Activated CD8-positive, alpha-beta memory T cell treated with anti-CD3 and anti-CD28 coated beads, Interleukin-2, amount 50 U/mL, for 4 hours (primary cell): Measurements from ENCODE around the gene TRIM62.

Experiments used
- DNase-seq: peaks from one replicate; pipeline ENCODE4 v3.0.0-alpha.2; 2020

TRIM62 gene

DNA sequence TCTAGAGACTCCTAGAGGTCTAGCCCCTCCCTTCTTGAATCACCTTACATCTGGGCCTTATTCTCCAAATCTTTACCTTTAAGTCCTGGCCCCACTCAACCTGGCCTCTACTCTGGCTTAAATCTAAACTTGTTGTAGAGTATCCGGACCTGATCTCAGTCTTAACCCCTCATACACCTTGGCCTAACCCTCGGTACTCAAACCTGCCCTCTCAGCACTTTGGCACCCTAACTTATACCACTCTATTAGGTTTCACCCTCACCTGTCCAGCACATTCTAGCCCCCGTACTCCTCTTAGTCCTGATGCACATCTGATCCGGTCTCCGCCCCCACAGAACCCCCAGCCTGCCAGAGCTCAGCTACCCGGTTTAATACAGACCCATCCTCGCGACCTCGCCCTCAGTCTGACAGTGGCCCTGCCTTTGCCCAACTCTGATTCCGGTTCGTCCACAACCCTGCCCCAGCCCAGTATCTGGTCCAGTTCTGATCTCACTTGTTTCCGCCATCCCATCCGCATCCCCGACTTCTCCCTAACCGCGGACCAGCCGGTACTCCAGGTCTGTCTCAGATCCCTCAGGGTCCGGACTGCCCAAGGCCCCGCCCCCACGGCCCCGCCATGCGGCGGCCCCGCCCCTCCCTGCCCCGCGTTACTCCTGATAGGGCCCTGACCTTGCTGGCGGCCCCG, 1.5 kb downstream of the TRIM62 start:
- no peak for DNase-seq

DNA sequence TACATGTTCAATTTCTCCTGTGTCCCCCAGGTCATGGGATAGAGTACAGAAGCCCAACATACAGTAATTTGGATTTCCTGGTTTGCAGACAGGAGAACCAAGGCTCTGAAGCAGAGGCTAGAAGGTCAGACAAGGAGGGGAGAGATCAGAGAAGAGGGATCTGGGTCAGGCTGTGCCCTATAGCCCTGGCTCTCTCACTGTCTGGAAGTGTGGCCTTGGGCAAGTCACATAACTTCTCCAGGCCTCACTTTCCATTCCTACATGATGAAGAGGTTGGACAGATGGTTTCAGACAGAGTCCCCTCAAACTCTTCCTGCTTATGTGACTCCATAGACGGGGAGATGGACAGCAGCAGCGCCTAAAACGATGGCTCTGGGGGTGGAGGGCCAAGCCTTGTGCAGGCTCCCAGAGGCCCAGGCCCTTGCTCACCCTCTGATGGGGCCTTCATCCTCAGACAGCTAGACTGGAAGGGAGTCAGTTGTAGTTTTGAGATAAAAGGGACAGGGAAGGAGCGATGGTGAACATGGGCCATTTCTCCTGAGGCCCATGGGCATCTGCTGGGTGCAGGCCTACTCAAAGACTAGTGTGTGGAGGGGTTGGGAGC, 2.9 kb downstream of the TRIM62 start:
- DNase-seq = no peak

DNA sequence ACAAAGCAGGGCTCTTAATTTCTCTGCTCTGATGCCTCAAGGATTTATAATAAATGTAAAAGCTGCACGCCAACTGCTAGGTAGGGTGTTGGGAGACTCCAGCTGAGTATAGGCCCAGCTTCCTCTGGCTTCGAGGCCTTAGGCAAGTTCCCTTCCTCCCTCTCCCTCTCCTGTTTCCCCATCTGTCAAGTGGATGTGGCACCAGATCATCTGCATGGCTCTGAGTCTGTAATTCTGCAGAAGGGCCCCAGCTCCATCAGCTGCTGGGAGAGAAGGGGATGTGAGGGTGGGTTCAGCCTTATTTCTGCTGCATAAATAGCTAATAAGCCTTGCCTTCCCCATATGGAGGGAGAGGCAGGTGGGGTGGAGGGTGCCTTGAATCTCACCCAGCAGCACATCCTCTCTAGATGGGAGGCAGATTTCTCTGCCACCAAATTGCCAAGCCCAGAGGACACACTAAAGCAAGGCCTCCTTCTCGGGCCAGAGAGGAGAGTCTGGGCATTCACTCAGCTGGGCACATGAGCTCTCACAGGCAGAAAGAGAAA, 3.8 kb downstream of the TRIM62 start:
- DNase-seq = no peak

DNA sequence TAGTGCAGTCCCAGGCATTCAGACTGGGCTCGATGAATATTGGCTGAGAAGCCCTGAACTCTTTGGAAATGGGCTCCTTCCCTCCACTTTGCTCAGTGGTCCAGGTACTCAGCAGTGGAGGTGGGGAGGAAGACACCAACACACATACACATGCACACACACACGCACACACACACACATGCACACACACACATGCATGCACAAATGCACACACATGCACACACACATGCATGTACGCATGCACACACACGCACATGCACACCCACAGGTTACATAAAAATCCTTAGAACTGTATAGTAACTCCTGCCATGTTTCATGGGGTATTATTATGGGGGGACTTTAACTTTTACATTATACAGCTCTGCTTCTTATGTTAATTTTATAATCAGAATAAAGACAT, 5.0 kb downstream of the TRIM62 start:
- DNase-seq = no peak

DNA sequence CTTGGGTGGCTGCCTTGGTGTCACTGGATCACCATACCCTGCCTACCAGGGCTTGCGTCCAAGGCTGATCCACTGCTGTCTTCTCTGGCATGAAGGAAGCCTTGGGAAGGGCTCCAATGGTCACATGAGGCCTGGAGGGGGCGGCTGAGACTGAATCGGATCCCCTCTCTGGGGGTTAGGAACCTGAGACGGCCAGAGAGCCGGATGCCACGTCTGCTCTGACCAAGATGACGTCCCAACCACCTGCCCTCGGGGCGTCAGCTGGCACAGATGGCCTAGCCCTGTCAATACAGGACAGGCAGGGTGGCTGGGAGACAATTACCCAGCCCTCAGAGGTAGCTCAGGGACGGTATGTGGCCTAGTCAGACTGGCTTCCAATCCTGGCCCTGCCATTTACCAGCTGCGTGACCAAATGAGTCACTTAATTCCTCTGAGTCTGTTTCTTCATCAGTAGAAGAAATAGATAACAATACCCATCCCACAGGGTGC, 5.4 kb downstream of the TRIM62 start:
- DNase-seq = no peak

DNA sequence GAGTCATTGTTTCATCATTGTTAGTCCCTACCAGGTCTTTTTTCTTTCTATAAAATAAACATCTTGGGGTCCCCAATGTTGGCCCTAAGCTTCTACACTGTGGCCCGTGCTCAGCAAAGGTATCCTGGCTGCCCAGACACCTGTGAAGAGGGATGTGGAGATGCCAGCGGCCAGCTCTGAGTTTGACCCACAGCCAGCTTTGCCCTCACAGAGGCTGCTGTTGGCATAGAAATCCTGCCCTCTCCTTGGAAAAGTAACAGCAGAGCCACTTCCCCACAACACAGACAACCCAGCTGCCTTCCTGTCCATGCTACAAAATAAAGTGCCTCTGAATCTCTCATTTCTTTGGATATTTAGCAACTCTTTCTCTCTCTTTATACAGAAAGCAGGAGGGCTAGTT, 6.0 kb downstream of the TRIM62 start:
- DNase-seq = no peak

DNA sequence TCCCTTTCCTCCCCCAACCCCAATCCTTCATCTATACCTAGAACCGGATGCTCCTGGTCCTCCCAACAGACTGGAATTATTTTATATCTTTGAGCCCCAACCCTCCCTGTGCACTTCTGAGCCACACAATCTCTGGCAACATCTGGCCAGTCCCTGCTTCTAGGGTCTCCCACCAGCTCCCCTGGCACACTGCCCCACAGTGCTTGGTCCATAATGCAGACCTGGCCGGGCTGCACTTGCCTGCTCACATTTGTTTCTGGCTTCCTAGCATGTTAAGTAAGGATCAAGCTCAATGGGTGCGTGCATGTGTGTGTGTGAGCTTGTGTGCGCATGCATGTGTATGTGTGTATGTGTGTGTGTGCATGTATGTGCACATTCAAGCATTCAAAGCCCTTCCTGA, 8.8 kb downstream of the TRIM62 start:
- no peak for DNase-seq

DNA sequence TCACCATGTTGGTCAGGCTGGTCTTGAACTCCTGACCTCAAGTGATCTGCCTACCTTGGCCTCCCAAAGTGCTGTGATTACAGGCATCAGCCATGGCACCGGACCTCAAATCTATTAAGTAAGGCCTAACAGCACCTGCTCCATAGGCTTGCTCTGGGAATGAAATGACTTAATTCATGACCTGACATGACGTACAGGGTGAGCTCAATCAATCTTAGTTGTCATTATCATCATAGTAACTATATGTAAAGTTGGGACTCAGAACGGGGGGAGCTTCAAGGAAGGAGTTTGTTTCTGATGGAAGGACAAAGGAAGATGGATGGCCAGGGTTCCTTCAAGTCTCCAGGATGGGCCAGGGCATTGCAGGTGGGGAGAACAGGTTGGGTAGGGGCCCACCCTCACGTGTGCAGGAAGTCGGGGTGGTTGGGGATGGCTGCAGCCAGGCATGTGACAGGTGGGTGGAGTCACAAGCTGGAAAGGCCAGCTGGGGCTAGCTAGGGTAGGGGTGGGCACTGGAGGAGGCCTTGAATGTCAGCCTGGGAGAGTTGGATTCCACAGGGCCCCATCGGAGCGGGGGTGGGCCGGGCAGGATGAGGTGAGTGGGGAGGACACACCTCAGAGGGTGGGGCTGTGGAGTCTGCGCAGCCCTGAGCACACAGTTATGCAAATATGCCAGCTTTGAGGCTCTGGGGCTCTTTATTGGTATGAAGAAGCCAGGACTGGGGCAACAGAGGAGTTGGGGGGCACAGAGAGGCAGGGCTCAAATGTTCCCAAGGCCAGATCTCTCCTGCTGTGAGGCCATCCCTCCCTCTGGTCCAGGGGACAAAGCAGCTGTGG, 9.6 kb downstream of the TRIM62 start:
- no peak for DNase-seq

DNA sequence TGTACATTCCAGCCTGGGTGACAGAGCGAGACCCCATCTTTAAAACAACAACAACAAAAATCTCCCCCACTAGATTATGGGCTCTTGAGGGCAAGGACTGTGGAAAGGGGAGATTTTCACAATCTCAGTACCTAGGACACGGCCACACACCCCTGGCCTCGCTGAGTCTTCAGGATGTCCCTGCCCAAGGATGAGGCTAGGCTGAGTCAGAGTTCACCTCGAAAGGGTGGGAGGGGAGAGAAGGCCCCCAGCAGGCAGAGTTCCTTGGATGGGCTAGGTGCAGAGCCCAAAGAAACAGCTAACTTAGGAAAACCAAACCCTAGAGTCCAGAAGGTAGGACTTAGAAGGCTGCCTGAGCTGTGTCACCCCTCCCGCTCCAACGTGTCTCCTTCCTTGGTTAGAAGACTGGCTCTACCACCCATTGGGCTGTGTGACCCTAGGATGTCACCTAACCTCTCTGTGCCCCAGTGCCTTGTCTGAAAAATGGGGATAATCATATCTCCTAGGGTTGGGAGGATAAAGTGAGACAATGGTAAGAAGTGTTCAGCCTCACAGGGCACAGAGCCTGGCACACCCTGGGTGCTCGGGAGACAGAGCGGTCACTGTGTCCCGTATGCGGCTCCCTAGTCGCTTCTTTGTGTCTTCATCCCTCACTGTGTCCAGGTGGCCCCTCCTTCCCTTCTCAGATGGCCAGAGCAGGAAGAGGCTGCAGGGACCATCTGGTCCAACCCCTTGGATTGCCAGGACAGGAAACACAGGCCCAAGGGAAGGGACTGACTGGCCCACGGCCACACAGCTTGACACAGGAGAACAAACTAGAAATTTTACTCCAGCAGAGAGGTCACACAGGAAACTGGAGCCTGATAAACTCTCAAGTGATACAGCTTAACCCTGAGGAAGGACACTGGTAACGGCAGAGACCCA, 11.2 kb downstream of the TRIM62 start:
- DNase-seq = no peak

DNA sequence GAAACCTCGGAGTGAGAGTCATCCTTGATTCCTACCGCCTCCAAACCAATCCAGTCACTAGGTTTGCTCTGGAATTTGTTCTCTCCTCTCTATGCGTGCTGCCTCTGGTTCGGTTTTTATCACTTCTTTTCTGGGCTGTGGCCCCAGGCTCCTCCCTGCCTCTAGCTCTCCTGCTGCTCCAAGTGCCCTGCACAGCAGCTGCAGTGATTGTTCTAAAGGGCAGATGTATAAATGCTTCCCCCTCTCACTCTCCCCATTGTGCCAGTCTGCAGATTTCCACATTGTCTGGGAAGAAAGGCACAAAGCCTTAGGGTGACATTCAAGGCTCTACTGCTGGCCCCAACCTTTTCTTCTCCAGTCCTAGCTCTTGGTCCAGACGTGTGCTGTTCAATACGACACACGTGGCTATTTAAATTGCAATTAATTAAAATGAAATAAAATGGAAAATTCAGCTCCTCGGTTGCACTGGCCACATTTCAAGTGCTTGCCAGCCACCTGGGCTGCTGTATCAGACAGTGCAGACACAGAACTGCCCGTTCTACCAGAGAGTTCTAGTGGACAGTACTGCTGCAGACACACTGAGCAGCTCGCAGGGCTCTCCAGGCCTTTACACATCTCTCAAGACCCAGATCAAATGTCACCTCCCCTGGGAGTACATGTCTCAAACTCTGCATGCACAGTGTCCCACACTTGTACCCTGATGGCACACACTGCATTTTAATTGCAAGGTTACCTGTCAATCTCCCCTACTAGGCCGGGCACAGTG, 12.4 kb downstream of the TRIM62 start:
- DNase-seq = no peak

DNA sequence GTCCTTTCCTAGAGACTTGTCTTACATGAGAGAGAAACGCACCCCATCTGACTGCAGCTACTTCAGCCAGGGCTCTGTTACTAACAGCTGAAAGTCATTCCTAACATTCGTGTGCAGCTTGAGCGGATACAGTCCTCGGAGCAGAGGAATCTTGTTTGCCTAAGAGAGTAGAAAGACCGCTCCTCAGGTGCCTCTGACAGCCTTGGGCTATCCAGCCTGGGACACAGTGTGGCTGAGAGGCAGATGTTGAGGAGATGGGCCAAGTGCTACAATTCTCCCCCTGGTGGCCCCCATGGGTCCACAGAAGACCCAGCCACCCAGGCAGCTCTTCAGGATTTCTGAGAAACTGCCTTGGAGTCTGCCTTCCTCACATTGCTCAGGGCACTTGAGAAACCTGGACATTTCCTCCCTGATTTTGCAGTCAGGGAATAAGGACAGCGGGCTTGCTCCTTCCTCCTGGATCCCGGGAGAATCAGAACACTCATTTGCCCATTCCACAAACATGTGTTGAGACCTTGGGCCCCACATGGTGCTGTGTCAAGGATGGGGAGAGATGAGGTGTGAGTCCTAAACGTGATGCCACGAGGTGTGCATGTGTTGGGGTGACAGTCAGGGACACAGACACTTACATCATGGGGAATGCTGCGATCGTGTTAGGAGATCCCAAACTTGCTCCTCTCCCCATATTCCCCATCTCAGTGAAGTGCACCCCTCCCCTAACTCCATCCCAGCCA, 13.1 kb downstream of the TRIM62 start:
- no peak for DNase-seq

DNA sequence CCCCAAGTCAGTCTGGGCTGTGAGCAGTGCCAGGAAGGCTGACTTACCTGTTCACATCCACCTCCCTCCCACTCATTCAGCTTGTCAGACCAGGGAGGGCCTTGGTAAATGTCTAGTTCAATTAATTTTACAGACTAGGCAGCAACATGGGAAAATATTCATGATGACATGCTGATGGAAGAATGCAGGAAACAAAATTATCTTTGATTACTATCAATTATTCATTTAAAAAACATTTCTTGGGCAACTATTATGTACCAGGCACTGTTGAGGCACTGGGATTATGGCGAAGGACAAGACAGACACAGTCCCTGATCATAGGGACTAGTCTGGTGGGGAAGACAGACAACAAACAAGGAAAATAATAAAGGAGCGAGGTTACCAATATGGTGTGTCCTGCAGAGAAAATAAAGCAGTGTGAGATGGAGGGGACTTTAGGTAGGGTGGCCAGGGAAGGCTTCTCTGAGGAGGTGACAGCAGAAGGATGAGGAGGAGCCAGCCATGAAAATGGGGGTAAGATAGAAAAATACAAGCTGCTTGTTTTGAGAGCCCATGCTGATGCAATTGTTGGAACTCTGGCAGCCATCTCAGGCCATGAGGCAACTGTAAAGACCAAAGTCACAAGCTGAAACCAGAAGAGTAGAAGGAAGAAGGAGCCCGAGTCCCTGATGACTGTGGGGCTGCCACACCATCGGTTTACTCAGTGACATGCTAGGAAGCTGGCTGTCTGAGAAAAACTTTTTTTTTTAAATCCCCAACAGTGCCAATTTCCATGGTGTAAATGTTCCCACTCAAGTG, 14.0 kb downstream of the TRIM62 start:
- DNase-seq = no peak

DNA sequence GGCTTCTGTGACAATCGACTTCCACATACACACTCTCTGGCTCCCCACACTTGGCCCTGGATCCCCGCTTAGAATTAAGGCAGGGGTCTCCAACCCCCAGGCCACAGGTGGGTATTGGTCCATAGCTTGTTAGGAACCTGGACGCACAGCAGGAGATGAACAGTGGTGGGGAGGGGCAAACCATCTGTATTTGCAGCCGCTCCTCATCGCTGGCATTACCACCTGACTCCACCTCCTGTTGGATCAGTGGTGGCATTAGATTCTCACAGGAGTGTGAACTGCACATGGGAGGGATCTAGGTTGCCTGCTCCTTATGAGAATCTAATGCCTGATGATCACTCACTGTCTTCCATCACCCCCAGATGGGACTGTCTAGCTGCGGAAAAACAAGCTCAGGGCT, 16.0 kb downstream of the TRIM62 start:
- no peak for DNase-seq

DNA sequence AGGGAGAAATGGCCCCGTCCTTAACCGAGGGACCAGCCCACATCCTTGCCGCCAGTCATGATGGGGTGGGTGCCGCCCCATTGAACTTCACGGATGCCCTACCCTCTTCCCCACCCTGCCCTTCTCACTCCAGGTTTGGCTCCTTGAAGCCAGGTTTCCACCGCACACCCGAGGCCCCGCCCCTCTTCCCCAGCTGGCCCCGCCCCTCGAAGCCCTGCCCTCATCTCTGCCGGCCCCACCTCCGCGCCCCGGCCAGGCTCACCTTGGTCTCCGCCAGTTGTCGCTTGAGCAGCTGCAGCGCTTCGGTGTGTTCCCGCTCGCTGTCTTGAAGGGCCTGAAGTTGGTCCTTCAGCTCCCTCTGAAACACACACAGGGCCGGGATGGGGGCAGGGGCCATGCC, 16.6 kb downstream of the TRIM62 start:
- no peak for DNase-seq

DNA sequence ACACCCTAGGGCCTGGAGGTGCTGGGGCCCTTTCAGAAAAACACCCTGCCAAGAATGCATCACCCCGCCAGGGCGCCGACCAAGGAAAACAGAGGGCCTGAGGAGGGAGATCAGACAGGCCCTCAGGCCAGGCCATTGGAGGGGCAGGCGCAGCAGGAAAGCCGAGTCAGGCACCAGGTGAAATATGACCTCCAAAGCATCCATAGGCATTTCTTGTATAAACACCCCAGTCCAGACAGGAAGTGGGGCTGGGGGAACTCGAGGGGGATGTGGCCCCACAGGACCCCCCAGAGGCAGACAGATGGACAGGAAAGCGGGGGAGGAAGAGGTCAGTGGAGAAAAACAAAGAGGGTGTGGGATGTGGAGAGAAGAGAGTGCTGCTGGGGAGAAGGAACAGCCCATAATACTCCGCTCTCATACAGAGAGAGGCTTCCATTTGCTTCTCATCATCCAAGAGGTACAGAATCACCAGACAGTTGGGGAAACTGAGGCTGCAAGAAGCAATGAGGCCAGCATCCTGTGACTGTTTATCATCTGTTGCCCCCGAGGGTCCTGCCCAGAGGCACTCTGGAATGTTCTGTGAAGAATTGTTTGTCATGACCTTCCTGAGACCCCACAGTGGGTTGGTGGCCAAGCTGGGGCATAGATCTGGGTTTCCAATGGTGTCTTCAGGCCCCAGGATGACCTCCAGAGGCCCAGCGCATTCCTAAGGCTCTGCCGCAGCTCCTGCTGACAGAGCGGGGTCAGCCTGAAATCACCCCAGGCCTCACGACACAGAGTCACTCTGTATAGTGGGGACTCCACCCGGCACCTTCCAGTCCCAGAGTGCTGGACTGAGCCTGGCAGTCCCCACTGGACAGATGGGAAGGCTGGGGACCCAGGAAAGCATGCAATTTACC, 18.0 kb downstream of the TRIM62 start:
- DNase-seq = no peak

DNA sequence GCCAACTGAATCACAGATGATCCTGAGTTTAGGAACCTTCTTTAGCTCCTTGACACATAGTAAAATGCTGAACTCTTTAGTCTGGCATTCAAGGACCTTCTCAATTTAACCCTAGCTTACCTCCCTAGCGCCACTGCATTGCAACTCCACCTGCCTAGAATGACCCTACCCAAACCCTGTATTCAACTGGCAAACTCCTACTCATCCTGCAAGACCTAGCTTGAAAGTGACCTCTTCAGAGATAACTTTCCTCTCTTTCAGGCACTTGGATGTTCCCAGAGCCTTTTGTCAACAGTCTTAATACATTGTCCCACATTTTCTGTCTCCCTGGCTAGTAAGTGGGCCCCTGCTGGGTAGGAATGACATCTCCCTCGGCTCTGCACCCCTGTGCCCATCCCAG, 19.7 kb downstream of the TRIM62 start:
- DNase-seq = no peak

DNA sequence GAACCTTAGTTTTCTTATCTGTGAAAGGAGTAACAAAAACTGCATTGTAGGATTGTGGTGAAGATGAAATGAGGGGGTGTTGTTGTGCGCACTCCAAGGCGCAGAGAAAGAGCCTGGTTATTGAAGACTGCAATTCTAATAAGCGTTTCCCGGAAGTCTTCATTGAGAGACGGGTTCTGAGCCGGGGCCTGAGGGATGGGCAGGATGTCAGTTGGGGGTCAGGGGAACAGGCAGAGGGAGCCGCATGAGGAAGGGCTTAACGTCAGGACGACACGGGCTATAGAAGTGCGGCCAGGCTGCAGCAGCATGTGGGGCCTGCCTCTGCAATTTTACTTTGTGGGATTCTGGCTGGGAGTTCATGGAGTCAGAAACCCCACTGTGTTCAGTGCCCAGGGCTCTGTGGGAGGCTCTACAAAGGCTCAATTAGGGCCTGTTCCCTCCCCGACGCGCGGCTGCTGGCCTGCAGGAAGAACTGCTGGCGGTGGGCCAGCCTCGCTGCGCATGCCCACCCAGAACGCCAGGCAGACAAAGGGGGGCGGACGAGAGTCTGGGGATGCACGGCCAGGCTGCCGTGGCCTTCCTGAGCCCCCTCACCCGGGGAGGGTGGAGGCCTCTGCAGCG, 20.7 kb downstream of the TRIM62 start:
- DNase-seq = no peak

DNA sequence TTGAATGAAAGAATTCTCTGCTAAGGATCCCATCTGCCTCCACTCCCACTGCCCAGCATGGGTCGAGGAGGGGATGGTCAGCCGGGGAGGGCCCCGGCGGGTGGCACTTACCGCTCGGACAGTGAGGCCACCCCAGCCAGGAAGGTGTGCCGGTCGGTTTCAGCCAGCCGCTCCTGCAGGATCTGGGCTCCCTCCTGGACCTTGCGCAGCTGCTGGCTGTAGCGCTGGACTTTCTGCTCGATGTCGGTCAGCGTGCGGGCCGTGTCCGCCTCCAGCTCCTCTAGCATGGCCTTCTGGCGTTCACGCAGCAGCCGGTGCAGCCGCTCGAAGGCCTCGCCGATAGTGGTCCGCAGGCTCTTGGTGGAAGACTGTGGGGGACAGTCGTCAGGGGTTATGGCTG, 22.3 kb downstream of the TRIM62 start:
- DNase-seq = no peak

DNA sequence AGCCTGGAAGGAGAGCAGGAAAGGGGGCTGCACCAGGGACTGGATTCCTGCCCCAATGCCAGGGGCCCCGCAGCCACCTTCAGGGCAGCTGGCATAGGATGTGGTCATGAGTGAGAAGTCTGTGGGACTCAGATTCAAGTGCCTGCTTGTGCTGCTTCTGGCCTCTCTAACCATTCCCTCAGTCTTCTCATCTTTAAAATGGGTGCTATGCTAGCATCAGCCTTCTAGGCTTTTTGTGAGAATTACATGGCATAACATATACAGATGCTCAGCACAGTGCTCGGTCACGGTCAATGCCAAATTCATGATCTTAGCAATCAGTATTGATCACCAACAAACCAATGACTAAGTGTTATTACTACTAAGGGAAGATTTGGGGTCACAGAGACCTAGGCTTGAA, 23.5 kb downstream of the TRIM62 start:
- no peak for DNase-seq
